Metanephros (tissue), 1 donor: ENCODE results near the gene LSM7. TPM values are rescaled to one million over a fixed set of nuclear protein-coding genes. Genes with fewer than 3 reads are reported as not detected.

Source experiments
- total RNA-seq: library from RNA; depleted of rRNA; stranded (reverse); fragments of >200 nt; gene quantifications from one replicate; pipeline ENCODE4 v1.2.3, GENCODE V29; 2014

The LSM7 gene
- 132 TPM for total RNA-seq

DNA sequence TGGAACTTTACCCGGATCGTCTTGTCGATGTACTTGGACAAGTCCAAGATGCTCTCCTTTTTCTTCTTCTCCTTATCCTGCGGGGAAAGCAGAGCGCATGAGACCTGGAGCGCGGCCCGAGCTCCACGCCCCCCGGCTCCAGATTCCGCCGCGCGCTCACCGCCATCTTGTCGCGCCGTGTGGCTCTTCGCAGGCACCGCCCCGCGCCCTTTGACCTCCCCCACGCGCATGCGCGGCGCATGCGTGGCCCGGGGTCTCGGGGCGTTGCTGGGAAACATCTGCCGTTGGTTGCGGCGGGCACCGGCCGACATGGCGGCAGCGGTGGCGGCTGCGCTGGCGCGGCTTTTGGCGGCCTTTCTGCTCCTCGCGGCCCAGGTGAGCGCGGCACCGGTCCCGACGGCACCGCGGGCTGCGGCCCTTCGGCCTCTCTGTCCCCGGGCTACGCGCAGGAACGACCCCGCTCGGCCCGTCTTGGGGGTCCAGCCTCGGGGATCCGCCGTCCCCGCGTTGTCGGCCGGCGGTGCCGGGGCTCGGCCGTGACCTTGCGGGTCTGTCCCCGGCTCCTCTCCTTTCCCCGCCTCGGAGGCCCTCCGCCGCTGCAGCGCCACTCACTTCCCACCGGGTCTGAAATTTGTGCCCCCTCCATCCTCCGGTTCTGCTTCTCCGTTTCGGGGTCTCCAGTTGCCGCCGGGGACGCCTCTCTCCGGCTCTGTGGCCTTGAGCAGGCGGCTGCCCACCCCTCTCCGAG, at the start of gene LSM7, which contains the start of gene SPPL2B:
Gene LSM7, minus strand, starts transcription at position 186 of the 748 bp plus-strand sequence. Its CDS starts 20 bp downstream, at position 166.
Gene SPPL2B, plus strand, starts transcription at position 284 of the 748 bp plus-strand sequence. Its CDS starts 26 bp downstream, at position 310.

DNA sequence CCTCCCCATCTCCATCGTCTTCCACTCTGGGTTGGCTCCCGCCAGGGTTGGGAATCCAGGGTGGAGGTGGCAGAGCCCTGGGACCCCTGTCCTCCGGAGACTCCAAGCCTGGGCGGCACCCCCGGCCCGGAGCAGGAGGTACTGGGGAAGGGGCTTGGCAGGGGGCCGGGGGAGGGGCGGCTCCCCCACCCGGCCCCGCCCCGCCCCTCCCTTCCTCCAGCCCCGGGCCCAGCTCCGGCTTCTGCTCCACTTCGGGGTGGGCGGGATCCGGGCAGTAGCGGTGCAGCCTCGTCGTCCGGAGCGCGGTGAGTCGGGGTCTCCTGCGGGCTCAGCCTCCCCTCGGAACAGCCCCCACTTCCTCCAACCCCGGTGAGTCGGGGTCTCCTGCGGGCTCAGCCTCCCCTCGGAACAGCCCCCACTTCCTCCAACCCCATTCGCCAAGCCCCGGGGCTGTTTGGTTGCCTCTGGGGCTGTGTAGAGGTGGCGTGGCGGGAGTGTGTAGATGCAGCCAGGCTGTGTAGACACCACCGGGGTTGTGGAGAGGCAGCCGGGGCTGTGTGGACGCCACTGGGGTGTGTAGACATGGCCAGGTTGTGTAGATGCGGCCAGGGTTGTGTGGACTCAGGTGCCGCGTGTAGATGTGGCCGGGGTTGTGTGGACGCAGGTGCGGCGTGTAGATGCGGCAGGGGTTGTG, 31.8 kb upstream of the LSM7 start, which contains the start of gene TMPRSS9:
Gene TMPRSS9, plus strand, starts transcription at position 274 of the 694 bp plus-strand sequence. CDS start 29,521 bp downstream, outside the sequence.

DNA sequence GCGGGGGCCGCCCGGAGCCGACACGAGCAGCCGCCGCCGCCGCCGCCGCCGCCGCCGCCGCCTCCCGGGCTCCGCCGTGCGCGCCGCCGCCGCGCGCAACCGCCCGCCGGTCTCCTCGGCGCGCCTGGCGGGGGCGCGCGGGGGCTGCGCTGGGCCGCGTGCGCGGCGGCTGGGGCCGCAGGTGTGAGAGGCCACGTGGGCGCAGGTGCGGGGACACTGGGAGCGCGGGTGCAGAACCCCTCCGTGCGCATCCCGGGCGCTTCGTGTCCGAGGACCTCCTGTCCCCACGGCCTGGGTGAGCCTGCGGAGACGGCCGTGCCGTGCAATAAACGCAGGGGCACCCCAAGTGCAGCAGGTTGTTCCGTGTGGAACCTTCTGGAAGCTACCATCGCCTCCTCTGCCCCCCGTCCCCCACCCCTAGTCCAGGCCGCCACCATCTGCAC, 20.3 kb downstream of the LSM7 start, which contains the start of gene LINGO3:
Gene LINGO3, minus strand, starts transcription at position 41 of the 443 bp plus-strand sequence. CDS start 16,378 bp downstream, outside the sequence.

DNA sequence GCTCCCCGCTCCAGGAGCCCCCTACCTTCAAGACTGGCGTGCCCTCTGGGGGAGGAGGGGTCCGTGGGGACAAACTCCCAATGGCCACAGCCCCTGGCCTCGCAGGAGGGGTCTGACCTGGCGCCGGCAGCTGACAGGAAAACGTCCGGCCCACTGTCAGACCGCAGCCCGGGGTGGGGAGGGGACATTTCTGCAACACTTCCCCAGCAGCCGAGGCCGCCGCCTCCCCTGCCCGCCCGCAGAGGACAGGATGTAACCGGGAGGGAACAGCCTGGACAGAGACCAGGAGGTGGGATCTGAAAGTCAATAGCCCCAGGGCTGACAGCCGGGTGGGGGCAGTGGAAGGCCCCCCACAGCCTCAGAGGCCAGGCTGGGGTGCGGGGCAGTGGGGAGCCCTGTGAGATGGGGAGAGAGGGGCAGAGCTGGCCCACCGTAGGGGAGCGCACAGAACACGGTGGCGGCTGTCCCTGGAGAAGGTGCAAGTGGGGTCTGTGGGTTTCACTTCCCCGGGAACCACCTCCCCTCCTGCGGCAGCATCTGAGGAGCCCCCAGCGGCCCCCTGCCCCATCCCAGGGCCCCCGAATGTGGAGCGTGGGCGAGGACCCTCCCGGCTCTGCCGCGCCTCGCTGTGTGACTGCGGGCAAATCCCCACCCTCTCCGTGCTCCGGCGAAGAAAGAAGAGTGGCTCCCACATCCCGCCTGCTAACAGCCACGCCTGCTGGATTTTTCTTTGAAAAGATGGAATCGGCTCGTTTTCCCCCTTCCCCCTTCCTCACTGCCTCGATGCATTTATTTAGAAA, 46.1 kb downstream of the LSM7 start, which contains the start of gene PEAK3:
Gene PEAK3, minus strand, starts transcription at position 114 of the 800 bp plus-strand sequence. CDS start 1,244 bp downstream, outside the sequence.

Other genes with a start within 250 kb of the LSM7 start
- gene MOB3A, start 232.3 kb downstream of the LSM7 start, total RNA-seq, result 30.0 TPM
- gene IZUMO4, start 231.7 kb downstream of the LSM7 start, total RNA-seq, result 8.6 TPM
- 88.5 TPM for gene AP3D1, start 177.0 kb downstream of the LSM7 start, total RNA-seq
- gene DOT1L, start 164.7 kb downstream of the LSM7 start, total RNA-seq, result 22.6 TPM
- 85.9 TPM for gene PLEKHJ1, start 92.3 kb downstream of the LSM7 start, total RNA-seq
- 89.5 TPM for gene SF3A2, start 91.8 kb downstream of the LSM7 start, total RNA-seq
- gene AMH, start 79.3 kb downstream of the LSM7 start, total RNA-seq, result 1.3 TPM
- 12.8 TPM for gene JSRP1, start 72.2 kb downstream of the LSM7 start, total RNA-seq
- 0.47 TPM for gene PEAK3, start 46.4 kb downstream of the LSM7 start, total RNA-seq
- not detected for gene LINGO3, start 20.4 kb downstream of the LSM7 start, total RNA-seq
- gene SPPL2B, start 98 bp upstream of the LSM7 start, total RNA-seq, result 59.1 TPM
- gene TMPRSS9, start 31.7 kb upstream of the LSM7 start, total RNA-seq, result 0.23 TPM
- gene TIMM13, start 99.0 kb upstream of the LSM7 start, total RNA-seq, result 42.6 TPM
- gene LMNB2, start 128.4 kb upstream of the LSM7 start, total RNA-seq, result 48.4 TPM
- 73.0 TPM for gene GADD45B, start 147.5 kb upstream of the LSM7 start, total RNA-seq